T-helper 2 cell treated with Interferon-gamma antibody and Interleukin-4, amounts not matched to agents 100 ng/mL and 5 ng/mL, for 36 hours (primary cell): ENCODE data around the gene MUC2. TPM values are rescaled to one million over a fixed set of nuclear protein-coding genes. Genes with fewer than 3 reads are reported as not detected.

Experiments used
- intact Hi-C: fragments of 100-400 bp; cut with micrococcal nuclease; formaldehyde crosslinking; loops from one replicate; pipeline ENCODE4 v1.15.1; 2023
- total RNA-seq: library from RNA; stranded (reverse); gene quantifications from 2 replicates; pipeline ENCODE4 v1.2.3, GENCODE V29; 2022

Gene MUC2
- total RNA-seq, 1 donor from 2014 or later = not detected

DNA sequence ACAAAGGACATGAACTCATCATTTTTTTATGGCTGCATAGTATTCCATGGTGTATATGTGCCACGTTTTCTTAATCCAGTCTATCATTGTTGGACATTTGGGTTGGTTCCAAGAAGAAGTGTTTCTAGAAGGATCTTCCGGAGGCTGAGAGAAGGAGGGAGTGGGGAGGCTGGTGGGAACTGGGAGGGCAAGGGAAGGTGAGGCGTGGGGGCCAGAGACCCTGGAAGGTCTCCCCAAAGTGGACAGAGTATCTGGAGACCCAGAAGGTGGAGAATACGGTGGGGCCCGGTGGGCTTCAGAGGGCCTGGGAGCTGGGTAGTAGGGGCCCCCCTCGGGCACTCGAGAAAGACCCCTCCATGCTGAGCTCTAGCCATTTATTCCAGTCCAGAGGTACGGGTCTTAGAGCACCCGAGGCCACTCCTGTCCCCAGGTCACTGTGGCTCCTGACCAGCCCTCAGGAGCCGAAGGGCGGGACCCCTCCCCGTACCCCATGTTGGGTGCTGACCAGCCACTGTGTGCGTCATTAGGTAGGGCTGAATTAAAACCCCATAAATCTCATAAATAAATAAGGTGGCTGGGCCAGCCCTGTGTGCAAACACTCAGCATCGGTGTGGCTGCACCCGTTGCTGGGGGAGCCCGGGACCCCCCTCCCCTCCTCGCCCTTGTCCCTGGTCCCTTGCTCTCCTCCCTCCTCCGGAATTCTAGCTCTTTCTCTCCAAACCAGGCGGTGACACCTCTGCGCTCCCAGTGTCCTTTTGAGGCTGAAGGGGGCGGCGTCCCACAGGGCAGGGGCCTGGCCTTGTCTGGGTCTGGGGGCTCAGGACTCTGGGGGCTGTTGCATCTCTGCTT, 44.3 kb downstream of the MUC2 start:
- intact Hi-C loops = no loop called here

DNA sequence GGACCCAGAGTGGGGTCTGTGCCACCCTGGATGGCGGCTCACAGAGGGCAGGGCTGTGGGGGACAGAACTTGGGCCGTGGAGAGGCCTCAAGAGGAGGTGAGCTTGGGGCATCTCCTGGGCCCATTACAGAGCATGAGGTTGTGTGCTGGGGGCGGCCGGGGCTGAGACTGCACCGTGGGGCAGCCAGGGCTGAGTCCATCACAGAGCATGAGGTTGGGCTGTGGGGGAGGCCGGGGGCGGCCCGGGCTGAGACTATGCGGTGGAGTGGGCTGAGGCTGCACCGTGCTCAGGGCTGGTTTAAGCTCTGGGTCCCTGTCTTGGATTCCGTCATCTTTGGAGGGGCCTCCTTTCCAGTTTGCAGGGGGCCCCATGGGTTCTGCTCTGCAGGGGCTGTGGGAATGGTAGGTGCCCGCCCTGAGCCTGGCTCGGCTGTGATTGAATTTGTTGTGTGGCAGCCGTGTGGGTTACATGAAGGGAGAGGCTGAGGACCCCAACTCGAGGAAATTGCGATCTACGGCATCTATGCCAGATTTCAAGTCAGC, 45.0 kb downstream of the MUC2 start:
- intact Hi-C loops = no loop called here

- intact Hi-C loops = no loop called here
Observed at GRCh38 chr11:1120532-1121330, 46.1 kb downstream of the MUC2 start.

GRCh38 chr11:1121331-1121812, 46.7 kb downstream of the MUC2 start:
- intact Hi-C loops = no loop called here

GRCh38 chr11:1121813-1122663, 47.4 kb downstream of the MUC2 start:
- intact Hi-C loops = no loop called here

- intact Hi-C loops = no loop called here
Observed at GRCh38 chr11:1122664-1123002, 48.0 kb downstream of the MUC2 start.

GRCh38 chr11:1123970-1124369, 49.3 kb downstream of the MUC2 start:
- intact Hi-C loops = no loop called here

Other genes starting within 250 kb of the MUC2 start
- gene CRACR2B, start 247.0 kb upstream of the MUC2 start, total RNA-seq = 6.4 and 8.0 TPM in 2 replicates
- 41.4 and 42.4 TPM in 2 replicates for gene CD151, start 241.9 kb upstream of the MUC2 start, total RNA-seq
- gene POLR2L, start 232.3 kb upstream of the MUC2 start, total RNA-seq = 105 and 106 TPM in 2 replicates
- 8.5 and 8.8 TPM in 2 replicates for gene TSPAN4, start 232.0 kb upstream of the MUC2 start, total RNA-seq
- gene CHID1, start 164.1 kb upstream of the MUC2 start, total RNA-seq = 51.8 and 58.9 TPM in 2 replicates
- gene AP2A2, start 149.0 kb upstream of the MUC2 start, total RNA-seq = 59.6 and 69.5 TPM in 2 replicates
- gene MUC6, start 38.2 kb upstream of the MUC2 start, total RNA-seq = not detected in 2 replicates
- not detected in 2 replicates for gene MUC5AC, start 83.1 kb downstream of the MUC2 start, total RNA-seq
- not detected in 2 replicates for gene MUC5B, start 148.2 kb downstream of the MUC2 start, total RNA-seq
- gene TOLLIP, start 234.8 kb downstream of the MUC2 start, total RNA-seq = 26.2 and 29.8 TPM in 2 replicates